Neural cell (in vitro differentiated cells): ENCODE data around the gene CAMK2D. TPM values are rescaled to one million over a fixed set of nuclear protein-coding genes. Genes with fewer than 3 reads are reported as not detected.

Experiments used
- H2AFZ ChIP-seq: fragments of 200-600, 300-800 bp; sonication (generic), shearing (Covaris generic); 2 replicates; pipeline ENCODE4 v1.6.0; 2014; ENCODE audit warnings: low read depth, mild to moderate bottlenecking, antibody characterized with exemption, low read length, moderate library complexity
- H3F3A ChIP-seq: fragments of 200-600 bp; shearing (Covaris generic); 2 replicates; pipeline ENCODE4 v1.6.1; 2016; ENCODE audit warnings: mild to moderate bottlenecking, moderate library complexity, mixed read lengths, antibody characterized with exemption, low read length; ENCODE audit not compliant: insufficient read depth, poor library complexity, severe bottlenecking
- H3K27ac ChIP-seq: fragments of 200-600, 300-800 bp; sonication (generic), shearing (Covaris generic); 2 replicates; pipeline ENCODE4 v1.5.1; 2014; ENCODE audit warnings: mild to moderate bottlenecking, low read length, moderate library complexity
- H3K27me3 ChIP-seq: fragments of 300-800, 200-600 bp; sonication (generic), shearing (Covaris generic); 2 replicates; pipeline ENCODE4 v1.6.0; 2014; ENCODE audit warnings: mild to moderate bottlenecking, low read depth, low read length, moderate library complexity; ENCODE audit not compliant: insufficient read depth
- H3K36me3 ChIP-seq: fragments of 300-800, 200-600 bp; sonication (generic), shearing (Covaris generic); 2 replicates; pipeline ENCODE4 v1.5.1; 2014; ENCODE audit warnings: mild to moderate bottlenecking, antibody characterized with exemption, low read length, moderate library complexity; ENCODE audit not compliant: insufficient read depth
- H3K4me2 ChIP-seq: fragments of 300-800, 200-600 bp; sonication (generic), shearing (Covaris generic); 2 replicates; pipeline ENCODE4 v1.6.0; 2014; ENCODE audit warnings: mild to moderate bottlenecking, low read length
- H3K4me3 ChIP-seq: fragments of 300-800, 200-600 bp; sonication (generic), shearing (Covaris generic); 2 replicates; pipeline ENCODE4 v1.5.1; 2014; ENCODE audit warnings: mild to moderate bottlenecking, low read length, moderate library complexity
- H3K79me2 ChIP-seq: fragments of 200-600 bp; shearing (Covaris generic); replicated peaks from 2 replicates; pipeline ENCODE4 v1.6.0; 2014; ENCODE audit warnings: mild to moderate bottlenecking, low read length, moderate library complexity; ENCODE audit not compliant: insufficient read depth
- H3K9ac ChIP-seq: fragments of 300-800, 200-600 bp; sonication (generic), shearing (Covaris generic); 2 replicates; pipeline ENCODE4 v1.6.1; 2016; ENCODE audit warnings: mild to moderate bottlenecking, low read length, mixed read lengths
- H3K9me2 ChIP-seq: fragments of 200-600 bp; shearing (Covaris generic); 2 replicates; pipeline ENCODE4 v1.6.1; 2016; ENCODE audit warnings: mild to moderate bottlenecking, low read length, mixed read lengths; ENCODE audit not compliant: insufficient read depth
- H3K9me3 ChIP-seq: fragments of 200-600, 300-800 bp; sonication (generic), shearing (Covaris generic); 2 replicates; pipeline ENCODE4 v1.6.1; 2016; ENCODE audit warnings: mild to moderate bottlenecking, mixed run types, low read length, moderate library complexity, mixed read lengths
- H4K20me1 ChIP-seq: fragments of 200-600 bp; shearing (Covaris generic); 2 replicates; pipeline ENCODE4 v1.6.1; 2016; ENCODE audit warnings: mild to moderate bottlenecking, mixed run types; ENCODE audit not compliant: insufficient read depth
- CTCF ChIP-seq: fragments of 450-650 bp; IDR thresholded peaks from 2 replicates; pipeline ENCODE4 v1.5.1; 2014; ENCODE audit warnings: antibody characterized with exemption, mild to moderate bottlenecking, moderate library complexity; ENCODE audit not compliant: poor library complexity, severe bottlenecking
- EP300 ChIP-seq: fragments of 450-650 bp; conservative IDR thresholded peaks from 2 replicates; pipeline ENCODE4 v1.6.1; 2014; ENCODE audit warnings: antibody characterized with exemption, mild to moderate bottlenecking, moderate library complexity; ENCODE audit not compliant: poor library complexity, severe bottlenecking
- EZH2 ChIP-seq: fragments of 200-600, 300-800 bp; shearing (Covaris generic), sonication (generic); IDR thresholded peaks from 2 replicates; pipeline ENCODE4 v1.6.1; 2014; ENCODE audit warnings: antibody characterized with exemption, low read length, borderline replicate concordance, mild to moderate bottlenecking; ENCODE audit not compliant: insufficient read depth, poor library complexity, severe bottlenecking
- MXI1 ChIP-seq: fragments of 450-650 bp; conservative IDR thresholded peaks from 2 replicates; pipeline ENCODE4 v1.6.1; 2014; ENCODE audit warnings: antibody characterized with exemption, mild to moderate bottlenecking; ENCODE audit not compliant: poor library complexity, severe bottlenecking
- POLR2AphosphoS5 ChIP-seq: IDR thresholded peaks from 2 replicates; pipeline ENCODE4 v1.6.1; 2012
- RAD21 ChIP-seq: fragments of 450-650 bp; conservative IDR thresholded peaks from 2 replicates; pipeline ENCODE4 v1.6.1; 2014; ENCODE audit warnings: antibody characterized with exemption, mild to moderate bottlenecking, moderate library complexity
- REST ChIP-seq: IDR thresholded peaks from 2 replicates; pipeline ENCODE4 v1.6.1; 2012; ENCODE audit warnings: borderline replicate concordance
- SMC3 ChIP-seq: fragments of 450-650 bp; conservative IDR thresholded peaks from 2 replicates; pipeline ENCODE4 v1.6.1; 2014; ENCODE audit warnings: antibody characterized with exemption, mild to moderate bottlenecking, moderate library complexity; ENCODE audit not compliant: poor library complexity
- TAF1 ChIP-seq: IDR thresholded peaks from 2 replicates; pipeline ENCODE4 v1.6.1; 2012; ENCODE audit warnings: low read depth
- polyA plus RNA-seq: library from polyadenylated mRNA; depleted of rRNA; stranded (reverse); fragments of >200 nt; gene quantifications from 2 replicates; pipeline ENCODE4 v1.2.3, GENCODE V29; 2014

Gene CAMK2D
- polyA plus RNA-seq, 1 donor from 2014 or later: 27.1 TPM

- no peaks in the 10 kb centered on the region for H3K9me2 ChIP-seq
- no peaks in the 10 kb centered on the region for H3K79me2 ChIP-seq
- no peaks in the 10 kb centered on the region for H4K20me1 ChIP-seq
- H3K9me3 ChIP-seq: no peaks in the 10 kb centered on the region
- H2AFZ ChIP-seq: no peak overlapping the region
- no peak overlapping the region for H3K27ac ChIP-seq
- no peaks in the 10 kb centered on the region for H3F3A ChIP-seq
- H3K27me3 ChIP-seq: no peaks in the 10 kb centered on the region
- TF ChIP-seq EP300: no peak
- H3K4me3 ChIP-seq: no peak overlapping the region
- H3K9ac ChIP-seq: no peak overlapping the region
- no peaks in the 10 kb centered on the region for H3K36me3 ChIP-seq
- H3K4me2 ChIP-seq: no peak overlapping the region
These were observed 324.4 kb downstream of the CAMK2D start for GRCh38 chr4:113437129-113437528.

- Histone ChIP-seq H3K27ac (no peak overlapping the region), H3K9me2 (no peaks in the 10 kb centered on the region), H3K9ac (no peak overlapping the region), H3K79me2 (no peaks in the 10 kb centered on the region), H2AFZ (no peak overlapping the region), H3F3A (no peaks in the 10 kb centered on the region), H4K20me1 (no peaks in the 10 kb centered on the region), H3K4me2 (no peak overlapping the region), H3K36me3 (no peaks in the 10 kb centered on the region), H3K9me3 (no peaks in the 10 kb centered on the region), H3K27me3 (no peaks in the 10 kb centered on the region), H3K4me3 (no peak overlapping the region)
- TF ChIP-seq EP300: no peak
- TF ChIP-seq RAD21: no peak
- TF ChIP-seq TAF1: no peak
- no peak for TF ChIP-seq EZH2
- TF ChIP-seq REST: no peak
- no peak for TF ChIP-seq CTCF
- TF ChIP-seq MXI1: no peak
- TF ChIP-seq POLR2AphosphoS5: no peak
- TF ChIP-seq SMC3: no peak
These were observed 325.2 kb downstream of the CAMK2D start for GRCh38 chr4:113436360-113436759.

- Histone ChIP-seq H3K9me3 (no peaks in the 10 kb centered on the region), H3K36me3 (no peaks in the 10 kb centered on the region), H3K27ac (no peak overlapping the region), H3K9ac (no peak overlapping the region), H3K79me2 (no peaks in the 10 kb centered on the region), H3F3A (no peaks in the 10 kb centered on the region), H4K20me1 (no peaks in the 10 kb centered on the region), H3K4me3 (no peak overlapping the region), H3K9me2 (no peaks in the 10 kb centered on the region), H3K27me3 (no peaks in the 10 kb centered on the region), H2AFZ (no peak overlapping the region), H3K4me2 (no peak overlapping the region)
- TF ChIP-seq RAD21 (no peak), EP300 (no peak), MXI1 (no peak), CTCF (no peak), TAF1 (no peak), EZH2 (no peak), SMC3 (no peak), POLR2AphosphoS5 (no peak), REST (no peak)
These were observed 325.6 kb downstream of the CAMK2D start for GRCh38 chr4:113435893-113436292.
